OCI-LY7 (cell line): Measurements from ENCODE around the gene PLA2G4A. TPM values are rescaled to one million over a fixed set of nuclear protein-coding genes. Genes with fewer than 3 reads are reported as not detected.

ENCODE experiments used
- BruUV-seq: library from RNA; stranded (reverse); fragments of 400-500 nt; replicated peaks from 2 replicates; lab custom pipeline; 2021; lab: Mats Ljungman, UMichigan
- CTCF ChIA-PET: fragments of 300-600 bp; sonication (Branson Sonifier 250); formaldehyde crosslinking; loops from one replicate; lab custom pipeline; 2022; ENCODE audit warnings: antibody characterized with exemption; ENCODE audit not compliant: unreplicated experiment; lab: Charles Lee
- POLR2A ChIA-PET: fragments of 300-600 bp; sonication (Branson Sonifier 250); formaldehyde crosslinking; loops from one replicate; lab custom pipeline; 2022; ENCODE audit warnings: antibody characterized with exemption; lab: Charles Lee
- DNase-seq: peaks from one replicate; pipeline ENCODE4 v3.0.0-alpha.2; 2015; ENCODE audit warnings: low spot score
- H2AFZ ChIP-seq: fragments of 200-600 bp; sonication (generic), shearing (Covaris generic); 2 replicates; pipeline ENCODE4 v1.6.1; 2014; ENCODE audit warnings: mild to moderate bottlenecking, antibody characterized with exemption, low read length, moderate library complexity
- H3K27ac ChIP-seq: fragments of 200-600 bp; sonication (generic); 2 replicates; pipeline ENCODE4 v1.5.1; 2014; ENCODE audit warnings: mixed run types, low read depth, mild to moderate bottlenecking, moderate library complexity, low read length, inconsistent platforms; ENCODE audit not compliant: poor library complexity, severe bottlenecking
- H3K36me3 ChIP-seq: fragments of 200-600 bp; sonication (generic); 2 replicates; pipeline ENCODE4 v1.6.1; 2014; ENCODE audit warnings: mild to moderate bottlenecking, antibody characterized with exemption, low read length, moderate library complexity, mixed read lengths; ENCODE audit not compliant: insufficient read depth
- H3K4me1 ChIP-seq: fragments of 200-600 bp; sonication (generic); 2 replicates; pipeline ENCODE4 v1.5.1; 2014; ENCODE audit warnings: mild to moderate bottlenecking, low read length; ENCODE audit not compliant: insufficient read depth, poor library complexity, severe bottlenecking
- H3K4me2 ChIP-seq: fragments of 200-600 bp; sonication (generic); 2 replicates; pipeline ENCODE4 v1.6.1; 2014; ENCODE audit warnings: mild to moderate bottlenecking, low read length
- H3K4me3 ChIP-seq: fragments of 200-600 bp; sonication (generic); 2 replicates; pipeline ENCODE4 v1.5.1; 2014; ENCODE audit warnings: mild to moderate bottlenecking, low read depth, low read length; ENCODE audit not compliant: poor library complexity, severe bottlenecking
- H3K79me2 ChIP-seq: fragments of 200-600 bp; sonication (generic); 2 replicates; pipeline ENCODE4 v1.6.1; 2016; ENCODE audit warnings: low read depth, mild to moderate bottlenecking, low read length, moderate library complexity, mixed read lengths; ENCODE audit not compliant: insufficient read depth
- H3K9me2 ChIP-seq: fragments of 200-600 bp; sonication (generic); 2 replicates; pipeline ENCODE4 v1.6.1; 2016; ENCODE audit warnings: mild to moderate bottlenecking, low read length, mixed read lengths; ENCODE audit not compliant: insufficient read depth
- H3K9me3 ChIP-seq: fragments of 200-600 bp; sonication (generic); 2 replicates; pipeline ENCODE4 v1.6.1; 2014; ENCODE audit warnings: mild to moderate bottlenecking, mixed run types, low read length, mixed read lengths
- H4K20me1 ChIP-seq: fragments of 200-600 bp; sonication (generic); 2 replicates; pipeline ENCODE4 v1.6.1; 2014; ENCODE audit warnings: mild to moderate bottlenecking, antibody characterized with exemption, low read length, moderate library complexity, mixed read lengths; ENCODE audit not compliant: insufficient read depth
- EZH2phosphoT487 ChIP-seq: fragments of 200-600 bp; sonication (generic); IDR thresholded peaks from 2 replicates; pipeline ENCODE4 v1.6.1; 2018; ENCODE audit warnings: low read depth, borderline replicate concordance, mild to moderate bottlenecking, mixed run types, antibody characterized with exemption, low read length, moderate library complexity, mixed read lengths
- intact Hi-C: fragments of 100-400 bp; cut with micrococcal nuclease; formaldehyde crosslinking; loops from one replicate; pipeline ENCODE4 v1.10.0; 2022; ENCODE audit not compliant: unreplicated experiment
- total RNA-seq, 2 experiments: library from RNA; depleted of rRNA in 1 of 2; stranded (reverse); fragments of >200 nt in 1 of 2; shearing (Covaris generic) in 1 of 2; gene quantifications; 2 replicates each; pipeline ENCODE4 v1.2.3, GENCODE V29; 2014 to 2022
- TF ChIP-seq, protein P1 (sequence below): fragments of 200-600 bp; sonication (generic); conservative IDR thresholded peaks from 2 replicates; pipeline ENCODE4 v1.5.1; 2014; ENCODE audit warnings: mild to moderate bottlenecking, antibody characterized with exemption, low read length, moderate library complexity, mixed read lengths

The PLA2G4A gene
- total RNA-seq, 2 experiments from 2014 or later = not detected

- DNase-seq = no peak
- TF ChIP-seq, protein P1, sequence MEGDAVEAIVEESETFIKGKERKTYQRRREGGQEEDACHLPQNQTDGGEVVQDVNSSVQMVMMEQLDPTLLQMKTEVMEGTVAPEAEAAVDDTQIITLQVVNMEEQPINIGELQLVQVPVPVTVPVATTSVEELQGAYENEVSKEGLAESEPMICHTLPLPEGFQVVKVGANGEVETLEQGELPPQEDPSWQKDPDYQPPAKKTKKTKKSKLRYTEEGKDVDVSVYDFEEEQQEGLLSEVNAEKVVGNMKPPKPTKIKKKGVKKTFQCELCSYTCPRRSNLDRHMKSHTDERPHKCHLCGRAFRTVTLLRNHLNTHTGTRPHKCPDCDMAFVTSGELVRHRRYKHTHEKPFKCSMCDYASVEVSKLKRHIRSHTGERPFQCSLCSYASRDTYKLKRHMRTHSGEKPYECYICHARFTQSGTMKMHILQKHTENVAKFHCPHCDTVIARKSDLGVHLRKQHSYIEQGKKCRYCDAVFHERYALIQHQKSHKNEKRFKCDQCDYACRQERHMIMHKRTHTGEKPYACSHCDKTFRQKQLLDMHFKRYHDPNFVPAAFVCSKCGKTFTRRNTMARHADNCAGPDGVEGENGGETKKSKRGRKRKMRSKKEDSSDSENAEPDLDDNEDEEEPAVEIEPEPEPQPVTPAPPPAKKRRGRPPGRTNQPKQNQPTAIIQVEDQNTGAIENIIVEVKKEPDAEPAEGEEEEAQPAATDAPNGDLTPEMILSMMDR = no peak
- no peak for TF ChIP-seq EZH2phosphoT487
These were observed 205.1 kb downstream of the PLA2G4A start for GRCh38 chr1:187033693-187034390.

GRCh38 chr1:187034501-187034900 is 205.8 kb downstream of the PLA2G4A start:
- Histone ChIP-seq H3K9me3 (no peaks in the 10 kb centered on the region), H3K4me3 (no peak overlapping the region), H3K4me2 (no peak overlapping the region), H3K36me3 (no peaks in the 10 kb centered on the region), H3K79me2 (no peaks in the 10 kb centered on the region), H3K27ac (no peak overlapping the region), H3K4me1 (no peaks in the 10 kb centered on the region), H2AFZ (no peak overlapping the region), H3K9me2 (no peaks in the 10 kb centered on the region), H4K20me1 (no peaks in the 10 kb centered on the region)
- intact Hi-C loops = no loop called here
- no peak for DNase-seq
- no TSS peak for BruUV-seq
- POLR2A ChIA-PET = interaction anchor here (0.6 kb wide), 1 partner anchor 1766 kb away, joined by 3 read pairs; no protein-coding TSS in a partner anchor
- TF ChIP-seq, protein P1 = no peak
- no peak for TF ChIP-seq EZH2phosphoT487
- CTCF ChIA-PET = no interaction called here

More at GRCh38 chr1:187033693-187034390, 205.1 kb downstream of the PLA2G4A start:
- Histone ChIP-seq H3K9me2 (no peaks in the 10 kb centered on the region), H3K27ac (no peak overlapping the region), H3K4me2 (no peak overlapping the region), H3K4me1 (no peaks in the 10 kb centered on the region), H3K4me3 (no peak overlapping the region), H3K9me3 (no peaks in the 10 kb centered on the region), H3K36me3 (no peaks in the 10 kb centered on the region), H3K79me2 (no peaks in the 10 kb centered on the region), H4K20me1 (no peaks in the 10 kb centered on the region), H2AFZ (no peak overlapping the region)
- BruUV-seq = no TSS peak
- POLR2A ChIA-PET = interaction anchor here (0.5 to 0.6 kb wide), 2 partner anchors 18 to 1767 kb away, joined by 3 read pairs; no protein-coding TSS in a partner anchor
- intact Hi-C loops = no loop called here
- CTCF ChIA-PET = no interaction called here

DNA sequence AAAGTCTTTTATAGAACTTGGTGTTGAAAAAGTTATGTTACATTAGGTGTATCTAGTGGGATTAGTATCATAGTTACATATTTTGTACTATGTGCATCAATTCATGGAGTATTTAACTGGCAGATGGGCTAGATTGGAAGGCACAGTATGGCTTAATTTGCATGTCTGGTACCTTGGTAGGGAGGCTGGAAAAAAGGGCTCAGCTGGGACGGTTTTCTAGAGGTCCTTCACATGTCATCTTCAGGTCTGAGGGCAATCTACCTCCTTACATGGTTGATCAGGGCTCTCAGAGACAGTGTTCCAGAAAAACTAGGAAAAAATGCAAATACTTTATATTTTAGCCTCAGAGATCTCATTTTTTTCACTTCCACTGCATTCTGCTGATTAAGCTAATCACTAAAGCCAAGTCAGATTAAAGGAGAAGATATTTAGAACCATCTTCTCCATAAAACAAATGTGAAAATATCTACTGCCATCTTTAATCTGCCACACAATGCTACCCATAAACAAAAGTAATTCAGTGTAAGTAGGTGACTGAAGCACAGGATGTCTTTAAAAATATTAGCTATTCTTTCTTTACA is 209.3 kb downstream of the PLA2G4A start:
- Histone ChIP-seq H3K79me2 (no peaks in the 10 kb centered on the region), H3K27ac (no peak overlapping the region), H3K4me3 (no peak overlapping the region), H4K20me1 (no peaks in the 10 kb centered on the region), H3K9me2 (no peaks in the 10 kb centered on the region), H3K4me2 (no peak overlapping the region), H3K4me1 (no peaks in the 10 kb centered on the region), H3K9me3 (no peaks in the 10 kb centered on the region), H3K36me3 (no peaks in the 10 kb centered on the region), H2AFZ (no peak overlapping the region)
- no TSS peak for BruUV-seq
- ChIA-PET CTCF (no interaction called here), POLR2A (no interaction called here)
- intact Hi-C loops = no loop called here
- DNase-seq = no peak
- TF ChIP-seq, protein P1 = no peak
- no peak for TF ChIP-seq EZH2phosphoT487
